HG03378 (cell line): ENCODE data around the gene CLEC18C.
"Not testable (repeated sequence)": the region's sequence is repeated elsewhere in the genome, so short reads cannot be mapped to it uniquely, and the experiment has no call there.

Source experiments
- ATAC-seq: cut with Tn5 transposase; IDR thresholded peaks from one replicate; pipeline ENCODE4 v1.9.1; 2021; ENCODE audit warnings: mild to moderate bottlenecking, moderate library complexity; ENCODE audit not compliant: unreplicated experiment

CLEC18C gene

GRCh38 chr16:70158261-70158939, 15.2 kb upstream of the CLEC18C start:
- no peak for ATAC-seq

GRCh38 chr16:70159355-70160348, 13.9 kb upstream of the CLEC18C start:
- ATAC-seq = no peak

- no peak for ATAC-seq
Measured at GRCh38 chr16:70160388-70160787, 13.2 kb upstream of the CLEC18C start.

GRCh38 chr16:70160821-70161220, 12.8 kb upstream of the CLEC18C start:
- no peak for ATAC-seq

- no peak for ATAC-seq
Measured at GRCh38 chr16:70161350-70161749, 12.2 kb upstream of the CLEC18C start.

- no peak for ATAC-seq
Measured at GRCh38 chr16:70162041-70162451, 11.5 kb upstream of the CLEC18C start.

- ATAC-seq = no peak
Measured at GRCh38 chr16:70163596-70163995, 10.0 kb upstream of the CLEC18C start.

GRCh38 chr16:70166688-70167087, 6.9 kb upstream of the CLEC18C start:
- not testable (repeated sequence) for ATAC-seq

- not testable (repeated sequence) for ATAC-seq
Measured at GRCh38 chr16:70173916-70174315, 329 bp downstream of the CLEC18C start.

- ATAC-seq = not testable (repeated sequence)
Measured at GRCh38 chr16:70174387-70174932, 873 bp downstream of the CLEC18C start.

- ATAC-seq = not testable (repeated sequence)
Measured at GRCh38 chr16:70187858-70188607, 14.4 kb downstream of the CLEC18C start.

- not testable (repeated sequence) for ATAC-seq
Measured at GRCh38 chr16:70188608-70188915, 15.0 kb downstream of the CLEC18C start.

- not testable (repeated sequence) for ATAC-seq
Measured at GRCh38 chr16:70190574-70190973, 17.0 kb downstream of the CLEC18C start.

GRCh38 chr16:70196683-70197300, 23.2 kb downstream of the CLEC18C start:
- not testable (repeated sequence) for ATAC-seq

- not testable (repeated sequence) for ATAC-seq
Measured at GRCh38 chr16:70197611-70198010, 24.0 kb downstream of the CLEC18C start.

- ATAC-seq = not testable (repeated sequence)
Measured at GRCh38 chr16:70198230-70198629, 24.6 kb downstream of the CLEC18C start.

- not testable (repeated sequence) for ATAC-seq
Measured at GRCh38 chr16:70198666-70199065, 25.1 kb downstream of the CLEC18C start.

- not testable (repeated sequence) for ATAC-seq
Measured at GRCh38 chr16:70199170-70199569, 25.6 kb downstream of the CLEC18C start.

- not testable (repeated sequence) for ATAC-seq
Measured at GRCh38 chr16:70200063-70200462, 26.5 kb downstream of the CLEC18C start.

- not testable (repeated sequence) for ATAC-seq
Measured at GRCh38 chr16:70203508-70203907, 29.9 kb downstream of the CLEC18C start.
